ENCODE results near the gene CLEC4A.

DNA sequence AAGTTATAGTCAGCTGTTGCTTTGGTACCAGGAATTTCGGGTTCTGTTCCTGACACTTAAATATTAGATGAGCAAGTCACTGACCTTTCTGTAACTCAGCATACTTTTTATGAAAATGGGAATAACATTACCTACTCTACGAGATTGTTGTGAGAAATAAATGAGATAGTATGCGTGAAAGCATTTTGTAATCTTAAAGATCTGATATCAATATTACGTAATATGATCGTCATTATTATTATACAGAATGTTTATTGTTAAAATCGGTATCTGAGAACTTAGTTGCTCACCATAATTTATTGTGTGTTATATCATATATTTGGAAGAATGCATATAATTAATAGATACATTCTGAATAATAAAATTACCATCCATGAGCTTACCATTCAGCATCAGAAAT, 47.5 kb upstream of the CLEC4A start:
- no peak for TF ChIP-seq POLR2A (IDR thresholded peaks at IDR 0.05)
- no peak for TF ChIP-seq CTCF (IDR thresholded peaks at IDR 0.05)

Measured in body of pancreas (tissue), 4 donors.